Activated gamma-delta T cell (primary cell): ENCODE results near the gene HDGFL2.

Experiments
- DNase-seq: peaks from one replicate; lab custom pipeline; 2025; lab: John Stamatoyannopoulos, UW

HDGFL2 gene

DNA sequence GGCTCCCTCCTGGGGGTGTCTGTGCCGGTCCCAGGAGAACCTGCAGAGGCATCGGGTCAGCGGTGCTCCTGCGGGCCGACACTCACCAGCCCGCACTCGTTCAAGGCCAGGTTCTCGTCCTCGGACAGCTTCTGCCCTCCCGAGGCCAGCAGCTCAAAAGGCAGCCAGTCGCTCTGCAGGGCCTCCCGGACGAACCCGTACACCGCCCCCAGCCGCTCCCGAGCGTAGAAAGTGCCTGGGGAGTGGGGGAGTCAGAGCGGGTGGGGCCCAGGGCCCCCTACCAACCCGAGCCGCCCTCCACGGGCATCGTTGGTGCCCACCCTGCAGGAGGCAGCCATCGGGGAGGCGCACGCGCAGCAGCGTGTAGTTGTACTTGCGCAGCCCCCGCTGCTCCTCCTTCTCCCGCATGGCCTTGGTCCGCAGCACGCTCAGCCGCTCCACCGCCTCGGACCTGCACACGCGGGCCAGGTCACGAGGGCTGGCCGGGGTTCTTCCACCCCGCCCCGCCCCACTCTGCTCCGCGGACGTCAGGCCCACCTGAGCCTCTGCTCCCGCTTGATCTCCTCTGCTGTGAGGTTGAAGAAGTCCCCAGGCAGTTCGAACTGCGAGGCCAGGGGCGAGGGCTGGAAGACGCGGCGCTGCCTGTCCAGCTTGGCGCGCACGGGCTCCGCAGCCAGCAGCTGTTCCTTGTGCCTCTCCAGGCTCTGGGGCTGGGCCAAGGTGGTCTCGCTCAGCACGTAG, 26.0 kb upstream of the HDGFL2 start:
- DNase-seq: no peak

DNA sequence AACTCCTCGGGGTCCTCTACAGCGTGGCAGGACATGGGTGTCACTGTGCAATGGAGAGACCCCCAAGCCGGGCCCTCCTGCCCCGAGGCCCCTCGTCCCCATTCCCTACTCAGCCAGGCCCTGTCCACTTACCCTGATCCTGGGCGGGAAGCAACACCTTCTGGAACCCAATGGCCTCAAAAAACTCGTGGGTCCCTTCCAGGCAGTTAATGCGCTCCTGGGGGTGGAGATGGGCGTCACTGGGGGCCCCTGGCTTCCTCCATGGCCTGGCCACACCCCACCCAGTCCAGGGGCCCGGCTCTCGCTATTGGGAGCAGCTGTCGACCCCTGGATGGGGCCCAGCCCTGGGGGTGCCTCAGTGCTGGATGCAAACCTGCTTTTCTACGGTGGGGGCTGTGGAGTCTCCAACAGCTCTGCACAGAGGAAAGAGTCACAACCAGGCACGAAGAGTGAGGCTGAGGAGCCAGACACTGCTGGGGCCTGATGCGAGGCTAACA, 25.3 kb upstream of the HDGFL2 start:
- no peak for DNase-seq

GRCh38 chr19:4447327-4448146, 24.6 kb upstream of the HDGFL2 start:
- no peak for DNase-seq

DNA sequence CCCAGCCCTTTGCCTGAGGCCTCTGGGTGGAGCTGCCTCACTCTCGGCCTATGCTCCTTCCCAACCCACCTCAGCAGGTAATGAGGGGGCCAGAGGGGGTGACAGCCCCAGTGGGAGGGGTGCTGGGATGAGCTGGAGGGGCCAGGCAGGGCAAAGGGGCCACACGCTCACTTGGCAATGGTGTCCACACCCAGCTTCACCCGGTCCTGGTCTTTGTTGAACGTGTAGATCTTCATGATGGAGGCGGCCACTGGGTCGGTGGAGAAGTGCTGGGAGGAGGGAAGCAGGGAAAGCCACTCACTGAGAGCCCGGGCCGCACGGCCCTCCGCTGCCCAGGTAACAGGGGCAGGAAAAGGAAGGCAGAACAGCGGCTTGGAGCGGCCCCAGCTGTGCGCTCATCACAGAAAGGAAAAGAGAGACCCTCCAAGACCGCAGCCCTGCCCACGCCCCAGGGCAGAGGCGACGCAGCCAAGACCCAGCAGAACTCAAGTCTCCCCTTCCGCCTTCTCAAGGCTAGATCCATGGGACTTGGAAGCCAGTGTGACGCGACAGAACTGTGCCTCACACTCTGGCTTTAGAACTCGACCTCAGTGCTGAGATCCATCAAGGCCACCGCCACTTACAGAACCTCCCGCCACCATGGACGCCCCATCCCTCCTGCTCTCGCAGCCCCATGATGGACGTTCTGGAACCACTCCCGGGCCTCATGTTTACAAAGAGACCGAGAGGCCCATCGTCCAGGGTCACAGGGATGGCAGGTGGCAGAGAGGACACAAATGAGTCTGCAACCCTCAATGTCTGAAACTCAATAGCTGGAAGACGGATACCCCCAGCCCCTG, 23.7 kb upstream of the HDGFL2 start:
- no peak for DNase-seq

GRCh38 chr19:4449022-4449638, 23.0 kb upstream of the HDGFL2 start:
- DNase-seq: no peak

- DNase-seq: no peak
These were observed 22.5 kb upstream of the HDGFL2 start for GRCh38 chr19:4449639-4450028.

DNA sequence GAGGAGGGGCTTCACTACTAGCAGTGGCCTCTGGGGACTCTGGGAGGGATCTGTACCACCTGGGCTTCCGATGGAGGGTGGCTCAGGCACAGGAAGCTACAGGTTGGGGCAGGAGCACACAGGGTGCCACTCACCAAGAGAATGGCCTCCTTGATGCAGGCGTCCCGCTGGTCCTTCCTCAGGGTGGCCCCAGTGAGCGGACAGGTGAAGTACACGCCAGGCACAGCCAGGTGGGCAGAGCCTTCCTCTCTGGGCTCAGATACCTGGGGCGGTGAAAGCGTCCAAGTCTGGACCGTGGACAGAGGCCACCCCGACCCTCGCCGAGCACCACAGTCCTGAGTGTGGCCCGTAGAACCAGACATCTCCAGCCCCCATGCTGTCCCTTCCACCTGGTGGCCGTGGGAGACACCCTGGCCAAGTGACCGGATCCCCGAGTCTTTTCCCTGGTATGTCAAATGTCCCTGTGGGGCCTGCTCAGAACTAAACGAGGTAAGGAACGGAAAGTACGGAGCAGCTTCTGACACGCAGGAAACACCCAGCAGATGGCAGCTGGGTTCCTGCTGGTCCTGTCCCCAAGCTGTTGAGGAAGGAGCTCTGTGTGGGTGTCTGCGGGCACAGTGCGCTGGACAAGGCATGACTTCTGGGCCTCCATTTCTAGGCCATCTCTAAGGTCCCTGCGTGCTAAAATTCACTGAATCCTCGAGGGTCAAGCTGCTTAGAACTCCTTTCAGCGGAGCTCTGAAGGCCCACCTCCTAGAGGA, 19.7 kb upstream of the HDGFL2 start:
- DNase-seq: no peak

DNA sequence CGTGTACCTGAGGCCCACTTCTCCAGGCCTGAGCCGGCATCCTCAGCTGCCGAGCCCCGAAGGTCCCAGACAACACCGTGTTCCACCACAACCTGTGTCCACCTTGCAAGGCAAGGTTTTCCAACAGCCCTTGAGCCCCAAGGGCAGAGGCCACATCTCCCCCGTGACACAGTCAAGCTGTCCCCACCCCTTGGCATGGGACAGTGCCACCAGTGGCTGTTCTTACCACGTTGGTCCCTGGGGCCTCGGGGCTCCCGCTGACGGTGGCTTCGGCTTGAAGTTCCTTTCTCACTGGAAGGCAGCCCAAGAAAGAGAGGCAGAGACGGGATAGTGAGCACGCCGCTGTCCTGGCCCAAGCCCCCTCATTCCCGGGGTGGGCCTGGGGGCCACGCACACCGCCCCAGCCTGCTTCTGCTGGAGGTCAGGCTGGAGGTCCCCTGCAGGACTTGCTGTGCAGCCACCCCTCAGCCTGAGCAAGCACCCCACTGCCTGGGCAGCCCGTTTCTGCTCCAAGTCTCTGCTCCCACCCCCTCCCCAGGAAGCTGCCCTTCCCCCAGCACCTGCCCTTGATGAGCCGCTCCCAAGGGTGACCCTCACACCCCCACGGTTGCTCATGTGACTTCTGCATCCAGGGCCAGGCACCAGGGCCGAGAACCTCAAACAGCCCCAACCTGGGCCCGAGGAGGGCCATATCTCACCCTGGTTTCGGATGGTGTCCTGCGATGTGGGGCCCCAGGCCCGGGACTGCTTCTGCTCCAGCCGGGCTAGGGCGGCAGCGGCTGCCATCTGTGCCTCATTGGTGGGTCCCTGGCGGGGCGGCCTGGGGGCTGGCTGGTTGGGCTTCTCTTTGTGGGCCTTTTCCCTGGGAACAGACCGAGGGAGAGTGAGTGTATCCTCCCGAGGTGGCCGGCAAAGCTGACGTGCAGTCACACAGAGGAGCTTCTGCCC, 18.6 kb upstream of the HDGFL2 start:
- no peak for DNase-seq

GRCh38 chr19:4454747-4455718, 17.1 kb upstream of the HDGFL2 start:
- no peak for DNase-seq

DNA sequence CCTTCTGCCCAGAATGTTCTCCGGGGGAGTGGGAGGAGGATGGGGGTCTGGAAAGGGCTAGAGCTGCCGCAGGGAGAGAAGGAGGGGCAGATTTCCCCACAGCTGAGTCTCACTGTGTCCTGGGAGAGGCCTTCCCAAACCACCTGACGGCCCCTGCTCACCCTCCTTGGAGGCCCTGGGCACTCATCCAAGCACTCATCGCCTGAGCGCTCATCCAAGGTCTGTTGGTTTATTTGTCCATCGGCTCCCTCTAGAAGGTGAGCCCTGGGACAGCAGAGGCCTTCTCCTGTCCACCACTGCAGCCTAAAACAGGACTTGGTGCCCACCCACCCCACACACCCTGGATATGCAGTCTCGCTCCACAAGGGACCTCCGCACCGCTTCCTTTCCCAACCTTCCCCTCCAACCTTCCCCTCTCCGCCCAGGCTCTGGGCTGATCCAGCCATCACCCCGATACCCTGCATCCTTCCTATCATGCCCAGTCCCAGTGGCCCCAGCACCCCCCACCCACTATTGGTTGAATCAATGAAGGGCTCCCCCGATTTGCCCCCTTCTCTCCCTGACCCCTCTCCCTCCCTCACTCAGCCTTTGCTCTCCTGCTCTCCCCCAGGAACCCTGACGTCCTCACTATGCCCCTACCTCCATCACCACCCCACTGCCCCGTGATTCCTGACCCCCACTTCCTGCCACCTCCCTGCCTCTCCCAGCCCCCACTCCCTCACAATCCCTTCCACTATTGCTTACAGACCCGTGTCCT, 16.2 kb upstream of the HDGFL2 start:
- DNase-seq: no peak

GRCh38 chr19:4456476-4456842, 15.6 kb upstream of the HDGFL2 start:
- no peak for DNase-seq

GRCh38 chr19:4456843-4457653, 15.0 kb upstream of the HDGFL2 start:
- peak; percentile 40 for DNase-seq

- peak; percentile 86 for DNase-seq
These were observed 14.3 kb upstream of the HDGFL2 start, which contains the start of gene UBXN6 for GRCh38 chr19:4457654-4458395. UBXN6 (minus strand) TSS chr19:4457794; CDS start chr19:4457697, 97 bp downstream.

DNA sequence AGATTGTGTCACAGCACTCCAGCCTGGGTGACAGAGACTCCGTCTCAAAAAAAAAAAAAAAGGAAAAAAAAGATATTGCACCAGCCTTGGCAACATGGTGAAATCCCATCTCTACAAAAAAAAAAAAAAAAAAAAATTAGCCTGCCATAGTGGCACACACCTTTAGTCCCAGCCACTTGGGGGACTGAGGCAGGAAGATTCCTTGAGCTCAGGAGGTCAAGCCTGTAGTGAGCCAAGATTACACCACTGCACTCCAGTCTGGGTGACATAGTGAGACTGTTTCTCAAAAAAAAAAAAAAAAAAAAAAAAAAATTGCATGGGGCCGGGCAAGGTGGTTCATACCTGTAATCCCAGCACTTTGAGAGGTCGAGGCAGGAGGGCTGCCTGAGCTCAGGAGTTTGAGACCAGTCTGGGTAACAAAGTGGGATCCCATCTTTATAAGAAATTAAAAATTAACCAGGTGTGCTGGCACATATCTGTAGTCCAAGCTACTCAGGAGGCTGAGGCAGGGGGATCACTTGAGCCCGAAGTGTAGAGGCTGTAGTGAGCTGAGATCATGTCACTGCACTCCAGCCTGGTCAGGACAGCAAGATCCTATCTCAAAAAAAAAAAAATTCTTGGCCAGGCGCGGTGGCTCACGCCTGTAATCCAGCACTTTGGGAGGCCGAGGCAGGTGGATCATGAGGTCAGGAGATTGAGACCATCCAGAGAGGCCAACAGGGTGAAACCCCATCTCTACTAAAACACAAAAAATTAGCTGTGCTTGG, 7.1 kb upstream of the HDGFL2 start:
- no peak for DNase-seq

- no peak for DNase-seq
These were observed 4.3 kb upstream of the HDGFL2 start for GRCh38 chr19:4467835-4468234.
